ENCODE measurements around the gene SLC8A1.

The SLC8A1 gene

GRCh38 chr2:40300391-40300790 is 151.5 kb downstream of the SLC8A1 start:
- POLR2A ChIA-PET (ENCODE audit: low non-redundant PET): no interaction called here
- CTCF ChIA-PET: no interaction called here

DNA sequence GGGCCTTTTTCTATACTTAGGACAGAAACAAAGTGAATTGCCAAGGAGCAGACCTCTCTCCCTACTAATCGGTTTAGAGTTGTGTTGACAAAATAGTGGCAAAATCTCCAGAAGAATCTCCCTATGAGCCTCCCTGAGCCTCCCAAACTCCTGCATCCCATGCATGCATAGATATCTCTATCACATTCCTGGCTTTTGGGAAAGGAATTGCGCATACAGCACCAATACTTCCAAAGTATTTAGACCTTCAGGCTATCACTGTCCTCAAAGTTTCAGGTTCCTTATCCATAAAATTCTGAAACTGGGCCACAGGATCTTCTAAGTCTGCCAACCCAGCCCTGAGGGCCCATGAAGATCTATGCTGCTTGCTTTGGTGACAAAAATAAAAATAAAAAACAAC is 152.1 kb downstream of the SLC8A1 start:
- no peak for DNase-seq (ENCODE audit: low spot score)
- no peak overlapping the region for H3K27ac ChIP-seq
- no peak for TF ChIP-seq CTCF (conservative IDR thresholded peaks at IDR 0.05; ENCODE audit: low read depth)
- ChIA-PET POLR2A (ENCODE audit: low non-redundant PET) (no interaction called here), CTCF (no interaction called here)

More at GRCh38 chr2:40300391-40300790, 151.5 kb downstream of the SLC8A1 start:
- no peak for DNase-seq (ENCODE audit: low spot score)
- H3K27ac ChIP-seq: no peak overlapping the region
- no peak for TF ChIP-seq CTCF (conservative IDR thresholded peaks at IDR 0.05; ENCODE audit: low read depth)

- POLR2A ChIA-PET (ENCODE audit: low non-redundant PET): no interaction called here
- CTCF ChIA-PET: no interaction called here
Measured at GRCh38 chr2:40299173-40299572, 152.7 kb downstream of the SLC8A1 start.

GRCh38 chr2:40298026-40298425 is 153.9 kb downstream of the SLC8A1 start:
- CTCF ChIA-PET: no interaction called here
- POLR2A ChIA-PET (ENCODE audit: low non-redundant PET): no interaction called here

More at GRCh38 chr2:40299173-40299572, 152.7 kb downstream of the SLC8A1 start:
- no peak for DNase-seq (ENCODE audit: low spot score)
- no peak overlapping the region for H3K27ac ChIP-seq
- no peak for TF ChIP-seq CTCF (conservative IDR thresholded peaks at IDR 0.05; ENCODE audit: low read depth)

DNA sequence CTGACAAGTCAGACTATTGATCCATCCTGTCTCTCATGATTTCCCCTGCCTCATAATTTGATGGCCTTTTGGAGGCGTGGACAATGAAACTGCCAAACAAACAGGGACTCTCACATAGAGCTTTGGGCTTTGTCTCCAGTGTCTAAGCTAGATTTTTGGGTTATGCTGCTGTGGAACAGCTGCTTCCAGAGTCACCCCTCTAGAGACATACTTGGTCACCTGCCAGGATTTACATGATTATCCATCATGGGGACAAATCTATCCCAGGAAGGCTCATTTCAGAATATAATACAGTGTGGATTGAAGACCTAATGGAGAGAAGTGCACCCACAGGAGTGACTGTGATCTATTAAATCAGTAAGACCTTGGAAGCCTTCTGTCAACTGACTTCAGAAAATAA is 159.6 kb downstream of the SLC8A1 start:
- no peak for TF ChIP-seq CTCF (conservative IDR thresholded peaks at IDR 0.05; ENCODE audit: low read depth)
- DNase-seq (ENCODE audit: low spot score): no peak
- CTCF ChIA-PET: no interaction called here
- no peak overlapping the region for H3K27ac ChIP-seq
- POLR2A ChIA-PET (ENCODE audit: low non-redundant PET): no interaction called here

More at GRCh38 chr2:40298026-40298425, 153.9 kb downstream of the SLC8A1 start:
- no peak for TF ChIP-seq CTCF (conservative IDR thresholded peaks at IDR 0.05; ENCODE audit: low read depth)
- DNase-seq (ENCODE audit: low spot score): no peak
- H3K27ac ChIP-seq: no peak overlapping the region

DNA sequence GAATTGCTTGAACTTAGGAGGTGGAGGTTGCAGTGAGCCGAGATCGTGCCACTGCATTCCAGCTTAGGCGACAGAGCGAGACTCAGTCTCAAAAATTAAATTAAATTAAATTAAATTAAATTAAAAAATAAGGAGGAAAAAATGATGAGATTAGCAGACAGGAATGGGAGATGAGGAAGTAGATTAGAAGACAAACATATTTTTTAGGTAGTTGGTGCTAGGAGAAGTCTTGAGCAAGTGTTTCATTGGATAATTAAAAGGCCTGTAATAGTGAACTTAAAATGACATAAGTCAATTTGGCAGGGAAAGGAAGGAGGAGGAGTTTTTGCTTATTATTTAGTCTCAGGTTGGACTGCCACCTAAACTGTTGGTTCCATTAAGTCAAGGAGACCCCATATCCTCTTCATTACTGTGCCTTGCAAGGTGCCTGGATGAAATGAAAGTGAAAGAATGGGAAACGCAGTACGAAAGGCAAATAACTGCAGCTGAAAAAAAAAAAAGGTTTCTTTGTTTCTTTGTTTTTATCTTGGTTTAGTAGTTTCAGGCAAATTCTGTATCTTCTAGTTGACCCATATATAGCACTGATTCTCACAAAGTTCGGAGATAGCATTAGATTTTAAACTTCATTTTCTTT is 162.0 kb downstream of the SLC8A1 start:
- ChIA-PET CTCF (no interaction called here), POLR2A (ENCODE audit: low non-redundant PET) (no interaction called here)
- no peak for DNase-seq (ENCODE audit: low spot score)
- TF ChIP-seq CTCF (conservative IDR thresholded peaks at IDR 0.05; ENCODE audit: low read depth): no peak
- H3K27ac ChIP-seq: no peak overlapping the region
